Ramos (cell line): Measurements from ENCODE around the gene CDA.
"Not testable (repeated sequence)": the region's sequence is repeated elsewhere in the genome, so short reads cannot be mapped to it uniquely, and the experiment has no call there.

Source experiments
- in situ Hi-C: fragments of 300-500 bp; cut with MboI; formaldehyde crosslinking; loops from one replicate; pipeline ENCODE4 v1.14.3; 2022; ENCODE audit warnings: low sequenced_read_pairs; ENCODE audit not compliant: unreplicated experiment

Gene CDA

GRCh38 chr1:20584890-20585289, 4.0 kb upstream of the CDA start:
- in situ Hi-C loops, result no loop called here

GRCh38 chr1:20586953-20587660, 1.8 kb upstream of the CDA start:
- in situ Hi-C loops, result no loop called here

- in situ Hi-C loops, result no loop called here
Observed at GRCh38 chr1:20587661-20588053, 1.2 kb upstream of the CDA start.

- in situ Hi-C loops, result no loop called here
Observed at GRCh38 chr1:20589331-20590278, 708 bp downstream of the CDA start.

- in situ Hi-C loops, result no loop called here
Observed at GRCh38 chr1:20590306-20590777, 1.4 kb downstream of the CDA start.

- in situ Hi-C loops, result no loop called here
Observed at GRCh38 chr1:20593756-20594155, 4.9 kb downstream of the CDA start.

GRCh38 chr1:20594746-20595145, 5.8 kb downstream of the CDA start:
- in situ Hi-C loops, result no loop called here

GRCh38 chr1:20596106-20596505, 7.2 kb downstream of the CDA start:
- in situ Hi-C loops, result no loop called here

GRCh38 chr1:20597650-20598049, 8.8 kb downstream of the CDA start:
- in situ Hi-C loops, result no loop called here

- in situ Hi-C loops, result no loop called here
Observed at GRCh38 chr1:20600156-20600555, 11.3 kb downstream of the CDA start.

GRCh38 chr1:20601129-20601825, 12.4 kb downstream of the CDA start:
- in situ Hi-C loops, result no loop called here

GRCh38 chr1:20602851-20603450, 14.1 kb downstream of the CDA start:
- in situ Hi-C loops, result no loop called here

- in situ Hi-C loops, result no loop called here
Observed at GRCh38 chr1:20603504-20604464, 14.9 kb downstream of the CDA start.

- in situ Hi-C loops, result no loop called here
Observed at GRCh38 chr1:20604678-20605077, 15.8 kb downstream of the CDA start.

- in situ Hi-C loops, result not testable (repeated sequence)
Observed at GRCh38 chr1:20606801-20607570, 18.1 kb downstream of the CDA start.

GRCh38 chr1:20609541-20609940, 20.6 kb downstream of the CDA start:
- in situ Hi-C loops, result no loop called here

- in situ Hi-C loops, result no loop called here
Observed at GRCh38 chr1:20610970-20611369, 22.1 kb downstream of the CDA start.

- in situ Hi-C loops, result no loop called here
Observed at GRCh38 chr1:20611652-20612051, 22.8 kb downstream of the CDA start.
